Breast epithelium (tissue), 3 donors: ENCODE measurements around the gene ANKS3.

Source experiments
- CTCF ChIP-seq, 3 donors: fragments of 450-650 bp; IDR thresholded peaks; one replicate each; pipeline ENCODE4 v1.5.1; 2016 to 2017; ENCODE audit warnings: antibody characterized with exemption in 3 of 3, mild to moderate bottlenecking in 3 of 3, moderate library complexity in 3 of 3
- POLR2A ChIP-seq: fragments of 450-650 bp; IDR thresholded peaks from one replicate; pipeline ENCODE4 v1.6.1; 2016; ENCODE audit warnings: antibody characterized with exemption, mild to moderate bottlenecking, moderate library complexity
- POLR2AphosphoS5 ChIP-seq, 3 donors: sonication (generic); formaldehyde crosslinking; IDR thresholded peaks; one replicate each; pipeline ENCODE4 v1.6.1; 2017; ENCODE audit warnings: antibody characterized with exemption in 3 of 3

- TF ChIP-seq CTCF (IDR thresholded peaks at IDR 0.05) (no peak), POLR2A (no peak), POLR2AphosphoS5 (IDR thresholded peaks at IDR 0.05) (no peak)
These were observed 44.0 kb upstream of the ANKS3 start for GRCh38 chr16:4778050-4778392.
